ENCODE measurements around the gene LRMDA. TPM values are rescaled to one million over a fixed set of nuclear protein-coding genes. Genes with fewer than 3 reads are reported as not detected.

Gene LRMDA
- 5.7 and 8.6 TPM in 2 replicates for total RNA-seq

DNA sequence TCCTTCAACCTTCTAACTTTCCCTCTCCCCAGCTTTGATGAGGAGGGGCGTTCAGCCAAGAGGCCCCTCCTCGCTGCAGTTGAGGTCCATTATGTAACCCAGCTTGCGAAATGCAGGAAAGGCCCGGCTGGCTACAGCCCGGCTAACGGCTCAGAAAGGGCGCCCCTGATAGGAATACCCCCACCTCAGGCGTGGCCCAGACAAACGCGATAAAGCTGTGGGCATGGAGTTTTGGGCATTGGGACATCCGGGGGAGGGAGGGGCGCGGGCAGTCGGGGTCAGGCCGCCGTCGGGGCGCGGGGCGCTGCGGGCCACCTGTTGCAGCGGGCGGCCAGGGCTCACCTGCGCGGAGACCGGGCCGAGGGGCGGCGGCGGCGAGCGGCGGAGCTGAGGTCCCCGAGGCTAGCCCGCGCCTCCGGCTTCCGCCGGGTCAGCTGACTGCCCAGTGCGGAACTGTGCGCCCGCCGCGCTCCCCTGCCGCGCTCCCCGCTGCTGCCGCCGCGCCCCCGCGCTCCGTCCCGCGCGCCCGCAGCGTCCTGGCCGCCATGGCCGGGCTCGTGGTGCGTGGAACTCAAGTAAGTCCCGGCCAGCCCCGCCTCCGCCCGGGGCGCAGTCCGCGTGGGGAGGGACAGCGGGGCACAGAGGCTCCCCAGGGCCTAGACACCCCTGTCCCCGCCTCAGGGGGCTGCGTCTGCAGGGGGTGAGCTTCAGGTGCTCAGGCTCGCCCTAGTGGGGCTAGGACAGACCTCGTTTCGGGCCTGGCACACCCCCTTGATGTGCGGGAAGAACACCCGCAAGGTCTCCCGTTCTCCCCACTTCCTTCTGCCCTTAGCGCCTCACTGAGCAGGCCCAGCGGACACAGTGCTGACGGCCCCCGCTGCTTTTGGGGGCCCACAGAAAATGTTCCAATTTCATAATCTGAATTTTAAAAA is at the start of gene LRMDA:
Gene LRMDA, plus strand, starts transcription at position 445 of the 932 bp plus-strand sequence.

GRCh38 chr10:75401569-75402485 is 29.6 kb upstream of the LRMDA start, which contains the start of gene ZNF503:
Gene ZNF503 (minus strand): TSS chr10:75401764. CDS start chr10:75401419, 345 bp downstream.

Small RNA genes within 50 kb of the gene (small RNA-seq; reads per million reads assigned to genes)
- not detected for gene MIR606
- gene RN7SL518P, result not detected
- not detected for gene RNU6-673P

Other genes with a start within 250 kb of the LRMDA start
- 225 and 257 TPM in 2 replicates for gene VDAC2, start 220.8 kb upstream of the LRMDA start, total RNA-seq
- gene COMTD1, start 195.7 kb upstream of the LRMDA start, total RNA-seq, result 8.9 and 10.5 TPM in 2 replicates
- gene ZNF503, start 29.9 kb upstream of the LRMDA start, total RNA-seq, result 2.0 and 2.4 TPM in 2 replicates

Measured in thoracic aorta endothelial cell (primary cell).